Activated CD8-positive, alpha-beta T cell treated with anti-CD3 and anti-CD28 coated beads, Interleukin-2, amount 10 ng/mL, durations not matched to agents 7 days and 5 days (primary cell): Measurements from ENCODE around the gene BNC1. TPM values are rescaled to one million over a fixed set of nuclear protein-coding genes. Genes with fewer than 3 reads are reported as not detected.
"Not testable (repeated sequence)": the region's sequence is repeated elsewhere in the genome, so short reads cannot be mapped to it uniquely, and the experiment has no call there.

ENCODE experiments used
- ATAC-seq: fragments of 150-1000 bp; cut with Tn5 transposase; one replicate; pipeline ENCODE4 v1.10.0; 2021; ENCODE audit warnings: moderate library complexity
- CTCF ChIA-PET: fragments of 350-600 bp; sonication (Branson Sonifier 250); formaldehyde crosslinking; loops from one replicate; lab custom pipeline; 2021; ENCODE audit warnings: antibody characterized with exemption; lab: Charles Lee
- POLR2A ChIA-PET: fragments of 350-600 bp; sonication (Branson Sonifier 250); formaldehyde crosslinking; loops from one replicate; lab custom pipeline; 2021; ENCODE audit warnings: antibody characterized with exemption; lab: Charles Lee
- DNase-seq: peaks from one replicate; pipeline ENCODE4 v3.0.0-alpha.2; 2020
- H3K27ac Mint-ChIP-seq: one replicate; pipeline ENCODE4 v1.8.0; 2021; ENCODE audit warnings: mild to moderate bottlenecking, mixed read lengths
- H3K27me3 Mint-ChIP-seq: one replicate; pipeline ENCODE4 v1.8.0; 2021; ENCODE audit warnings: low read depth, mixed read lengths
- H3K36me3 Mint-ChIP-seq: one replicate; pipeline ENCODE4 v1.8.0; 2021; ENCODE audit warnings: low read depth, mixed read lengths
- H3K4me1 Mint-ChIP-seq: one replicate; pipeline ENCODE4 v1.8.0; 2021; ENCODE audit warnings: low read depth, mixed read lengths
- H3K4me3 Mint-ChIP-seq: one replicate; pipeline ENCODE4 v1.8.0; 2021; ENCODE audit warnings: mild to moderate bottlenecking, mixed read lengths
- H3K9me3 Mint-ChIP-seq: one replicate; pipeline ENCODE4 v1.8.0; 2022; ENCODE audit warnings: mixed read lengths; ENCODE audit not compliant: insufficient read depth
- total RNA-seq, 2 experiments: library from RNA; stranded (reverse); gene quantifications; one replicate each; pipeline ENCODE4 v1.2.3, GENCODE V29; 2021

The BNC1 gene
- total RNA-seq, 2 experiments from 2014 or later, result not detected

GRCh38 chr15:83276661-83277060 lies 7.8 kb downstream of the BNC1 start:
- H3K4me3 Mint-ChIP-seq, result no peak overlapping the region

GRCh38 chr15:83275412-83275811 lies 9.1 kb downstream of the BNC1 start:
- no peaks in the 10 kb centered on the region for H3K4me1 Mint-ChIP-seq
- no peak overlapping the region for H3K4me3 Mint-ChIP-seq
- ChIA-PET POLR2A (no interaction called here), CTCF (interaction anchor here (0.6 kb wide), 1 partner anchor 175 kb away, joined by 3 read pairs; no protein-coding TSS in a partner anchor)
- ATAC-seq (no peak), DNase-seq (no peak)
- no peaks in the 10 kb centered on the region for H3K36me3 Mint-ChIP-seq
- H3K9me3 Mint-ChIP-seq, result no peaks in the 10 kb centered on the region
- H3K27ac Mint-ChIP-seq, result no peak overlapping the region
- H3K27me3 Mint-ChIP-seq, result peaks cover 36% of the 10 kb centered on the region

More at GRCh38 chr15:83276661-83277060, 7.8 kb downstream of the BNC1 start:
- POLR2A ChIA-PET, result no interaction called here
- no peaks in the 10 kb centered on the region for H3K9me3 Mint-ChIP-seq
- no peaks in the 10 kb centered on the region for H3K4me1 Mint-ChIP-seq
- no peak for DNase-seq
- H3K27me3 Mint-ChIP-seq, result peaks cover 38% of the 10 kb centered on the region
- H3K27ac Mint-ChIP-seq, result no peak overlapping the region
- CTCF ChIA-PET, result no interaction called here
- no peak for ATAC-seq
- no peaks in the 10 kb centered on the region for H3K36me3 Mint-ChIP-seq

- no peak overlapping the region for H3K27ac Mint-ChIP-seq
- no peaks in the 10 kb centered on the region for H3K36me3 Mint-ChIP-seq
- H3K27me3 Mint-ChIP-seq, result peaks cover 32% of the 10 kb centered on the region
- ATAC-seq, result no peak
- POLR2A ChIA-PET, result no interaction called here
- no peak for DNase-seq
- no peaks in the 10 kb centered on the region for H3K4me1 Mint-ChIP-seq
- no peak overlapping the region for H3K4me3 Mint-ChIP-seq
- H3K9me3 Mint-ChIP-seq, result no peaks in the 10 kb centered on the region
- CTCF ChIA-PET, result no interaction called here
Measured at GRCh38 chr15:83270176-83270575, 14.3 kb downstream of the BNC1 start.

GRCh38 chr15:83268147-83268546 lies 16.3 kb downstream of the BNC1 start:
- CTCF ChIA-PET, result interaction anchor here (1.4 kb wide), 1 partner anchor 20 kb away, joined by 8 read pairs; no protein-coding TSS in a partner anchor
- Mint-ChIP-seq H3K27me3 (peaks cover 41% of the 10 kb centered on the region), H3K4me3 (no peak overlapping the region), H3K36me3 (no peaks in the 10 kb centered on the region), H3K27ac (no peak overlapping the region), H3K9me3 (no peaks in the 10 kb centered on the region), H3K4me1 (no peaks in the 10 kb centered on the region)
- POLR2A ChIA-PET, result no interaction called here
- DNase-seq (no peak), ATAC-seq (no peak)

GRCh38 chr15:83262594-83263315 lies 21.7 kb downstream of the BNC1 start:
- H3K36me3 Mint-ChIP-seq, result no peaks in the 10 kb centered on the region
- H3K4me1 Mint-ChIP-seq, result peaks cover 3% of the 10 kb centered on the region
- ATAC-seq (no peak), DNase-seq (no peak)
- peaks cover 42% of the 10 kb centered on the region for H3K27me3 Mint-ChIP-seq
- POLR2A ChIA-PET, result no interaction called here
- no peaks in the 10 kb centered on the region for H3K9me3 Mint-ChIP-seq
- CTCF ChIA-PET, result no interaction called here
- no peak overlapping the region for H3K4me3 Mint-ChIP-seq
- H3K27ac Mint-ChIP-seq, result no peak overlapping the region

- peaks cover 47% of the 10 kb centered on the region for H3K27me3 Mint-ChIP-seq
- ATAC-seq, CTCF ChIA-PET, DNase-seq, H3K4me1 Mint-ChIP-seq, H3K27ac Mint-ChIP-seq, POLR2A ChIA-PET, H3K36me3 Mint-ChIP-seq, H3K9me3 Mint-ChIP-seq, H3K4me3 Mint-ChIP-seq: not testable (repeated sequence)
Measured at GRCh38 chr15:83262181-83262580, 22.3 kb downstream of the BNC1 start.

GRCh38 chr15:83250781-83251180 lies 33.7 kb downstream of the BNC1 start:
- no peak for DNase-seq
- Mint-ChIP-seq H3K4me3 (no peak overlapping the region), H3K27ac (no peak overlapping the region), H3K4me1 (no peaks in the 10 kb centered on the region), H3K27me3 (peaks cover 41% of the 10 kb centered on the region), H3K36me3 (no peaks in the 10 kb centered on the region), H3K9me3 (no peaks in the 10 kb centered on the region)
- POLR2A ChIA-PET, result no interaction called here
- CTCF ChIA-PET, result interaction anchor here (0.7 kb wide), 1 partner anchor 130 kb away, joined by 3 read pairs; no protein-coding TSS in a partner anchor
- no peak for ATAC-seq

- Mint-ChIP-seq H3K9me3 (no peaks in the 10 kb centered on the region), H3K4me3 (no peak overlapping the region), H3K4me1 (no peaks in the 10 kb centered on the region), H3K27ac (no peak overlapping the region), H3K27me3 (peaks cover 47% of the 10 kb centered on the region), H3K36me3 (no peaks in the 10 kb centered on the region)
- CTCF ChIA-PET, result interaction anchor here (0.6 to 3.5 kb wide), 24 partner anchors 10 to 776 kb away, joined by 3 to 41 read pairs (median 5); no protein-coding TSS in a partner anchor
- POLR2A ChIA-PET, result interaction anchor here (0.6 kb wide), 1 partner anchor 237 kb away, joined by 4 read pairs; no protein-coding TSS in a partner anchor
- DNase-seq, result no peak
- no peak for ATAC-seq
Measured at GRCh38 chr15:83249030-83249343, 35.5 kb downstream of the BNC1 start.

GRCh38 chr15:83248151-83249029 lies 36.1 kb downstream of the BNC1 start:
- H3K9me3 Mint-ChIP-seq, result no peaks in the 10 kb centered on the region
- H3K27me3 Mint-ChIP-seq, result peaks cover 50% of the 10 kb centered on the region
- ChIA-PET POLR2A (interaction anchor here (0.6 kb wide), 1 partner anchor 237 kb away, joined by 4 read pairs; no protein-coding TSS in a partner anchor), CTCF (interaction anchor here (0.6 to 3.5 kb wide), 27 partner anchors 10 to 776 kb away, joined by 3 to 41 read pairs (median 5); partner anchors contain the start of gene C15orf40)
- no peak overlapping the region for H3K27ac Mint-ChIP-seq
- DNase-seq (peak; percentile 48), ATAC-seq (peak; percentile 44)
- H3K36me3 Mint-ChIP-seq, result no peaks in the 10 kb centered on the region
- H3K4me3 Mint-ChIP-seq, result no peak overlapping the region
- H3K4me1 Mint-ChIP-seq, result no peaks in the 10 kb centered on the region

GRCh38 chr15:83243634-83244033 lies 40.8 kb downstream of the BNC1 start:
- ATAC-seq (no peak), DNase-seq (no peak)
- Mint-ChIP-seq H3K4me3 (no peak overlapping the region), H3K36me3 (no peaks in the 10 kb centered on the region), H3K27ac (no peak overlapping the region), H3K4me1 (no peaks in the 10 kb centered on the region), H3K27me3 (peaks cover 42% of the 10 kb centered on the region), H3K9me3 (no peaks in the 10 kb centered on the region)
- ChIA-PET POLR2A (no interaction called here), CTCF (interaction anchor here (1.4 kb wide), 1 partner anchor 316 kb away, joined by 4 read pairs; no protein-coding TSS in a partner anchor)

- no peaks in the 10 kb centered on the region for H3K9me3 Mint-ChIP-seq
- H3K4me1 Mint-ChIP-seq, result no peaks in the 10 kb centered on the region
- POLR2A ChIA-PET, result no interaction called here
- ATAC-seq (no peak), DNase-seq (no peak)
- no peak overlapping the region for H3K4me3 Mint-ChIP-seq
- CTCF ChIA-PET, result no interaction called here
- H3K27me3 Mint-ChIP-seq, result peaks cover 12% of the 10 kb centered on the region
- no peak overlapping the region for H3K27ac Mint-ChIP-seq
- H3K36me3 Mint-ChIP-seq, result no peaks in the 10 kb centered on the region
Measured at GRCh38 chr15:83230242-83230641, 54.2 kb downstream of the BNC1 start.

- Mint-ChIP-seq H3K4me1 (no peaks in the 10 kb centered on the region), H3K27me3 (peaks cover 28% of the 10 kb centered on the region), H3K36me3 (no peaks in the 10 kb centered on the region), H3K9me3 (peaks cover 3% of the 10 kb centered on the region), H3K4me3 (no peak overlapping the region), H3K27ac (no peak overlapping the region)
- ChIA-PET POLR2A (no interaction called here), CTCF (no interaction called here)
- no peak for DNase-seq
- no peak for ATAC-seq
Measured at GRCh38 chr15:83225449-83225848, 59.0 kb downstream of the BNC1 start.
